OCI-LY1 (cell line): Measurements from ENCODE around the gene RASA2.

Experiments
- EZH2 ChIP-seq: fragments of 200-600 bp; sonication (generic), shearing (Covaris generic); IDR thresholded peaks from 2 replicates; pipeline ENCODE4 v1.8.0; 2017; ENCODE audit warnings: borderline replicate concordance, mixed run types, mild to moderate bottlenecking, antibody characterized with exemption, low read length, moderate library complexity, mixed read lengths
- TF ChIP-seq, protein P1 (sequence below): fragments of 200-600 bp; sonication (generic), shearing (Covaris generic); IDR thresholded peaks from 2 replicates; pipeline ENCODE4 v1.5.1; 2017; ENCODE audit warnings: mild to moderate bottlenecking, antibody characterized with exemption, low read length, moderate library complexity, mixed read lengths

DNA sequence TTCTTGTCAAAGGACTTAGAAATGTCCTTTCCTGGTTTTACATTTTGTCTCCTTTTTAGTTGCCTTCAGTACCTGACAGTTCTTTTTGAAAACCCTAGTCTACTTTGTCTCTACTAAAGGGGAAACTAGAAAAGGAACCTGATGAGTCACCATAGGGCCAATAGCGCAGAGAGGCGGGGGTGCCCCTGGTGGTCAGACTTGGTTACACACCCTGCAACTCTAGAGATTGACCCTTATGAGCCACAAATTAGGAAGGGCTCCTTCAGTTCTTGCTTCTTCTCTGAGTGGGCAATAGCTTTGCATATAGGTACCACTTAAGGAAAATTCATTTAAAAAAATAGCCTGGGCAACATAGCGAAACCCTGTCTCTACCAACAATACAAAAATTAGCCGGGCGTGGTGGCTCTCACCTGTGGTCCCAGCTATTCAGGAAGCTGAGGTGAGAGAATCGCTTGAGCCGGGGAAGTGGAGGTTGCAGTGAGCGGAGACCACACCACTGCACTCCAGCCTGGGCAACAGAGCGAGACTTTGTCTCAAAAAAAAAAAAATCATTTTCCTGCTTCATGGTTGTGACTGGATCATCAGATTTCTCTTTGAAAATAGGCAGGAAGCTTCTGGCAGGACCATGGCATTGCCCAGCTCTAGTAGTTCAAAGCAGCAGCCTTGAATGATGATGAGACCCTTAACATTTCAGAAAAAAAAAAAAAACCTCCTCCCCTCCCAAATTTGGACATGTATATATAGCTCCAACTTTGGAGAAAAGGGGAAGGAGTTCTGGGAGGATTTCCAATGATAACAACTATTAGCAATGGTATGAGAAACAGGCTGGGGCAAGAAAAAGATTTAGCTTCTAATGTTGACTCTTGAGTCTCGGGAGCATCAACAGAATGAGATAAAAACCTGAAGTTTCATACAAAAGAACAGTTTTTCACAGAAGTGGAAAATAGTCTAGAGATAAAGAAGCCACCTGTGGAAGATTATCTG lies 45.2 kb upstream of the RASA2 start:
- TF ChIP-seq, protein P1, sequence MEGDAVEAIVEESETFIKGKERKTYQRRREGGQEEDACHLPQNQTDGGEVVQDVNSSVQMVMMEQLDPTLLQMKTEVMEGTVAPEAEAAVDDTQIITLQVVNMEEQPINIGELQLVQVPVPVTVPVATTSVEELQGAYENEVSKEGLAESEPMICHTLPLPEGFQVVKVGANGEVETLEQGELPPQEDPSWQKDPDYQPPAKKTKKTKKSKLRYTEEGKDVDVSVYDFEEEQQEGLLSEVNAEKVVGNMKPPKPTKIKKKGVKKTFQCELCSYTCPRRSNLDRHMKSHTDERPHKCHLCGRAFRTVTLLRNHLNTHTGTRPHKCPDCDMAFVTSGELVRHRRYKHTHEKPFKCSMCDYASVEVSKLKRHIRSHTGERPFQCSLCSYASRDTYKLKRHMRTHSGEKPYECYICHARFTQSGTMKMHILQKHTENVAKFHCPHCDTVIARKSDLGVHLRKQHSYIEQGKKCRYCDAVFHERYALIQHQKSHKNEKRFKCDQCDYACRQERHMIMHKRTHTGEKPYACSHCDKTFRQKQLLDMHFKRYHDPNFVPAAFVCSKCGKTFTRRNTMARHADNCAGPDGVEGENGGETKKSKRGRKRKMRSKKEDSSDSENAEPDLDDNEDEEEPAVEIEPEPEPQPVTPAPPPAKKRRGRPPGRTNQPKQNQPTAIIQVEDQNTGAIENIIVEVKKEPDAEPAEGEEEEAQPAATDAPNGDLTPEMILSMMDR, result peak; percentile 99
- no peak for TF ChIP-seq EZH2
